ENCODE data around the gene KCNK1.

GRCh38 chr1:233655301-233655740 is 41.4 kb downstream of the KCNK1 start:
- TF ChIP-seq CTCF (IDR thresholded peaks at IDR 0.05), result no peak
- no peak for TF ChIP-seq POLR2A (IDR thresholded peaks at IDR 0.05)
